BE2C (cell line): ENCODE data around the gene ADGB.
"Not testable (repeated sequence)": the region's sequence is repeated elsewhere in the genome, so short reads cannot be mapped to it uniquely, and the experiment has no call there.

Experiments
- DNase-seq: peaks from one replicate; pipeline ENCODE4 v3.0.0-alpha.2; 2020
- H3K27me3 ChIP-seq: fragments of 250-450 bp; sonication (Bioruptor Pico); 2 replicates; pipeline ENCODE4 v1.5.1; 2020; ENCODE audit warnings: mild to moderate bottlenecking
- H3K36me3 ChIP-seq: fragments of 250-450 bp; sonication (Bioruptor Pico); 2 replicates; pipeline ENCODE4 v1.5.1; 2020; ENCODE audit warnings: mild to moderate bottlenecking
- H3K4me1 ChIP-seq: fragments of 250-450 bp; sonication (Bioruptor Pico); 2 replicates; pipeline ENCODE4 v1.5.1; 2020
- H3K4me3 ChIP-seq: 2 replicates; pipeline ENCODE4 v1.5.1; 2011; ENCODE audit warnings: low read depth, low read length
- H3K9me3 ChIP-seq: fragments of 250-450 bp; sonication (Bioruptor Pico); 2 replicates; pipeline ENCODE4 v1.5.1; 2020
- TF ChIP-seq, protein P1 (sequence below): IDR thresholded peaks from 2 replicates; pipeline ENCODE4 v1.5.1; 2012; ENCODE audit warnings: mild to moderate bottlenecking, low read depth, low read length

ADGB gene

GRCh38 chr6:146813554-146813953, 214.8 kb downstream of the ADGB start:
- Histone ChIP-seq H3K27me3 (no peaks in the 10 kb centered on the region), H3K4me3 (no peak overlapping the region), H3K9me3 (no peaks in the 10 kb centered on the region), H3K4me1 (no peaks in the 10 kb centered on the region), H3K36me3 (no peaks in the 10 kb centered on the region)
- DNase-seq: no peak
- TF ChIP-seq, protein P1, sequence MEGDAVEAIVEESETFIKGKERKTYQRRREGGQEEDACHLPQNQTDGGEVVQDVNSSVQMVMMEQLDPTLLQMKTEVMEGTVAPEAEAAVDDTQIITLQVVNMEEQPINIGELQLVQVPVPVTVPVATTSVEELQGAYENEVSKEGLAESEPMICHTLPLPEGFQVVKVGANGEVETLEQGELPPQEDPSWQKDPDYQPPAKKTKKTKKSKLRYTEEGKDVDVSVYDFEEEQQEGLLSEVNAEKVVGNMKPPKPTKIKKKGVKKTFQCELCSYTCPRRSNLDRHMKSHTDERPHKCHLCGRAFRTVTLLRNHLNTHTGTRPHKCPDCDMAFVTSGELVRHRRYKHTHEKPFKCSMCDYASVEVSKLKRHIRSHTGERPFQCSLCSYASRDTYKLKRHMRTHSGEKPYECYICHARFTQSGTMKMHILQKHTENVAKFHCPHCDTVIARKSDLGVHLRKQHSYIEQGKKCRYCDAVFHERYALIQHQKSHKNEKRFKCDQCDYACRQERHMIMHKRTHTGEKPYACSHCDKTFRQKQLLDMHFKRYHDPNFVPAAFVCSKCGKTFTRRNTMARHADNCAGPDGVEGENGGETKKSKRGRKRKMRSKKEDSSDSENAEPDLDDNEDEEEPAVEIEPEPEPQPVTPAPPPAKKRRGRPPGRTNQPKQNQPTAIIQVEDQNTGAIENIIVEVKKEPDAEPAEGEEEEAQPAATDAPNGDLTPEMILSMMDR: no peak

GRCh38 chr6:146814148-146814750, 215.5 kb downstream of the ADGB start:
- Histone ChIP-seq H3K4me3 (no peak overlapping the region), H3K36me3 (no peaks in the 10 kb centered on the region), H3K9me3 (no peaks in the 10 kb centered on the region), H3K4me1 (no peaks in the 10 kb centered on the region), H3K27me3 (no peaks in the 10 kb centered on the region)
- DNase-seq: no peak
- TF ChIP-seq, protein P1: no peak

DNA sequence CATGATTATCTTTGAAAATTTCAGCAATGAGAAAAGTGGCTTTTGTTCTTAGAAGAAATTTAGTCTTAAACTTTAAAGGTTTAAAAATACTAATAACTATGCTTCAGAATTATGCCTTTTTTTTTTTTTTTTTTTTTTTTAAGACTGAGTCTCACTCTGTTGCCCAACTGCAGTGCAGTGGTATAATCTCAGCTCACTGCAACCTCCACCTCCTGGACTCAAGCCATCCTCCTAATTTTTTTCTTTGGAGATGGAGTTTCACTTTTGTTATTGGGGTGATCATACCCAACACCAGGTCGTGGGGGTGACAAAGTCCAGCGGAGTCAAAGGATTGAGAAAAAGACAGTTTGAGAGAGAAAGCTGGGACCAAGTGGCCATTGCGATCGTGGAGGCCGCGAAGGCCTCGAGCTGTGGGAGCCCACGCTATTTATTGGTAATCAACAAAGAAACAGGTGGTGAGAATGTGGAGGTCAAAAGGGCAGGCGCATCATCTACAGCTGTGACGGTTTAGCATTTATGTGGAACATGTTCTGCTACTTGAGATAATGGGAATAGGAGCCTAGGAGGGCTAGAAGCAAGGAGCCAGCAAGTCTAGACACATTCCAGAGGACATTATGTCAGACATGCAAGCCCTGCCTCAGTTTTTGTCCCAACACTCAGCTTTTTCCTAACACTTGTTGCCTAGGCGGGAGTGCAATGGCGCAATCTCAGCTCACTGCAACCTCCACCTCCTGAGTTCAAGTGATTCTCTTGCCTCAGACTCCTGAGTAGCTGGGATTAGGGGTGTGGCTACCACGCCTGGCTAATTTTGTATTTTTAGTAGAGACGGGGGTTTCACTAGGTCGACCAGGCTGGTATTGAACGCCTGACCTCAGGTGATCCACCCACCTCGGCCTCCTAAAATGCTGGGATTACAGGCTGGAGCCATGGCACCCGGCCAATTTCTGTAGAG, 217.0 kb downstream of the ADGB start:
- H3K4me1 ChIP-seq, H3K27me3 ChIP-seq, H3K36me3 ChIP-seq, H3K9me3 ChIP-seq, H3K4me3 ChIP-seq, DNase-seq: not testable (repeated sequence)

- Histone ChIP-seq H3K9me3 (no peaks in the 10 kb centered on the region), H3K27me3 (no peaks in the 10 kb centered on the region), H3K36me3 (no peaks in the 10 kb centered on the region), H3K4me3 (no peak overlapping the region), H3K4me1 (no peaks in the 10 kb centered on the region)
- DNase-seq: no peak
- TF ChIP-seq, protein P1: no peak
Observed at GRCh38 chr6:146819596-146820320, 221.0 kb downstream of the ADGB start.

GRCh38 chr6:146827216-146827928, 228.6 kb downstream of the ADGB start:
- H3K27me3 ChIP-seq: no peaks in the 10 kb centered on the region
- no peaks in the 10 kb centered on the region for H3K4me1 ChIP-seq
- no peak for DNase-seq
- no peaks in the 10 kb centered on the region for H3K9me3 ChIP-seq
- H3K36me3 ChIP-seq: no peaks in the 10 kb centered on the region
- TF ChIP-seq, protein P1: no peak
- no peak overlapping the region for H3K4me3 ChIP-seq
